Lung (tissue), 12 donors: Measurements from ENCODE around the gene TBX4. TPM values are rescaled to one million over a fixed set of nuclear protein-coding genes. Genes with fewer than 3 reads are reported as not detected.

ENCODE experiments used
- ATAC-seq: fragments of 200-7000 bp; cut with Tn5 transposase; one replicate; pipeline ENCODE4 v1.9.1; 2020; ENCODE audit warnings: moderate number of reproducible peaks; ENCODE audit not compliant: insufficient read depth, low FRiP score
- DNase-seq, 3 donors: peaks; one replicate each; pipeline ENCODE4 v3.0.0-alpha.2; 2013 to 2017
- H3K27ac ChIP-seq, 2 donors: one replicate each; pipeline ENCODE4 v1.5.1; 2013; ENCODE audit warnings: mild to moderate bottlenecking in 2 of 2, moderate library complexity in 2 of 2, control low read depth in 1 of 2, inconsistent platforms in 1 of 2, low read depth in 1 of 2, low read length in 1 of 2
- H3K27me3 ChIP-seq, 3 donors: one replicate each; pipeline ENCODE4 v1.5.1; 2013; ENCODE audit warnings: low read length in 2 of 3; ENCODE audit not compliant: control insufficient read depth in 3 of 3, insufficient read depth in 3 of 3
- H3K36me3 ChIP-seq, 4 donors: one replicate each; pipeline ENCODE4 v1.5.1; 2013; ENCODE audit warnings: low read length in 4 of 4, mild to moderate bottlenecking in 1 of 4, moderate library complexity in 1 of 4; ENCODE audit not compliant: control insufficient read depth in 4 of 4, insufficient read depth in 4 of 4
- H3K4me1 ChIP-seq, 5 donors: one replicate each; pipeline ENCODE4 v1.5.1; 2013; ENCODE audit warnings: low read length in 5 of 5, mild to moderate bottlenecking in 2 of 5, moderate library complexity in 1 of 5; ENCODE audit not compliant: control insufficient read depth in 5 of 5, insufficient read depth in 5 of 5
- H3K4me3 ChIP-seq: one replicate; pipeline ENCODE4 v1.5.1; 2013; ENCODE audit warnings: mild to moderate bottlenecking, control low read depth, moderate library complexity
- H3K9ac ChIP-seq, 2 donors: one replicate each; pipeline ENCODE4 v1.5.1; 2013; ENCODE audit warnings: low read length in 2 of 2, control low read depth in 1 of 2; ENCODE audit not compliant: insufficient read depth in 1 of 2
- H3K9me3 ChIP-seq, 4 donors: one replicate each; pipeline ENCODE4 v1.5.1; 2013; ENCODE audit warnings: low read length in 3 of 4, mild to moderate bottlenecking in 1 of 4, moderate library complexity in 1 of 4; ENCODE audit not compliant: control insufficient read depth in 4 of 4, insufficient read depth in 3 of 4
- WGBS, 2 donors: extraction: QIAGEN DNeasy Blood & Tissue Kit; methylation state at CpG; one replicate each; pipeline ENCODE4 v1.1.7; 2013; 5-methylcytosine and 5-hydroxymethylcytosine counted together
- polyA plus RNA-seq, 2 donors: library from polyadenylated mRNA; stranded (reverse); fragments of 200-250 nt; gene quantifications; one replicate each; pipeline ENCODE4 v1.2.1, GENCODE V29; 2013
- total RNA-seq, 2 donors: library from RNA; depleted of rRNA in 1 of 2; stranded (reverse); fragments of >200 nt in 1 of 2; gene quantifications; one replicate each; pipeline ENCODE4 v1.2.1, GENCODE V29; 2014 to 2021
- TF ChIP-seq, protein P1 (sequence below): IDR thresholded peaks from 2 replicates; pipeline ENCODE4 v1.5.1; 2012; ENCODE audit warnings: mild to moderate bottlenecking; ENCODE audit errors: control extremely low read depth, extremely low read depth
- donor health status: control.
- donor health status: control.
- donor health status: Bipolar disorder and iron deficiency.
- donor health status: healthy.
- donor health status: DM: yes; HTN: yes; CAD: no.

The TBX4 gene
- total and polyA plus RNA-seq, 4 donors, result 6.1 to 53.7 (median 22.0) TPM

DNA sequence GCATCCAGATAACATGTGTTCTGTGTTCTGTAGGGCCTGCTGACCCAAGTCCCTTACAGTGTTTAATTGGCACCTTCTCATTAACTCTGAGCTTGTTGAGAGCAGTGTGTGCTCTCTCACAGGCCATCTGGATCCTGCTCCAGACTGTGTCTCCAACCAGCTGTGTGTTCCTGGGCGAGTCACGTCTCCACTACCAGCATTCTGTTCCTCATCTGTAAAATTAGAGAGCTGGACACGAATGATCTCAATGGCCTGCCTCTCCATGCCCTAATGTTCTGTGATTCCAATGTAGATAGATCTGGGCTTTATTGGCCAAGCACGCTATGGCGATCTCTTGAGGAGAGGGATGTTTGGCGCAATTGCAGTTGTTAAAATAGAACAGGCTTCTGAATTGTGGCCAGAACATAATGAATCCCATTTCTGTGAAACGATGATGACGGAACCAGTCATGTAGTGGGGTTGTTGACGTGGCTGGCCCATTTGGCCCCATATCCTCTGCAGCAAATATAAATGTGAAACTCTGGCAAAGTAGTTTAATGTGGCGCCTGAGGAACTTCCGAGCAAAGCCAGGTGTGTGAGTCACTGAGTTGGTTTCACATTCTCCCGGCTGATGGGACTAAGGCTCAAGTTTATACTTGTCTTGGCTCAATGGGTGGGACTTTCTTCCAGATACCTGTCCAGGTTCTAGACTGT lies 22.2 kb downstream of the TBX4 start:
- 83% methylated on average over 12 of the region's 12 CpGs for WGBS, 2 donors
- Histone ChIP-seq H3K4me1 (peaks cover 0 to 45% (median 3%) of the 10 kb centered on the region in 5 donors), H3K4me3 (no peak overlapping the region), H3K27me3 (no peaks in the 10 kb centered on the region), H3K9ac (peak overlapping the region in 1 of 2 donors; percentile 20), H3K27ac (peak overlapping the region in 1 of 2 donors; percentile 55), H3K9me3 (no peaks in the 10 kb centered on the region), H3K36me3 (peaks cover 0 to 72% (median 35%) of the 10 kb centered on the region in 4 donors)
- ATAC-seq (no peak), DNase-seq (peak in 1 of 3 donors; percentile 4)
- TF ChIP-seq, protein P1, sequence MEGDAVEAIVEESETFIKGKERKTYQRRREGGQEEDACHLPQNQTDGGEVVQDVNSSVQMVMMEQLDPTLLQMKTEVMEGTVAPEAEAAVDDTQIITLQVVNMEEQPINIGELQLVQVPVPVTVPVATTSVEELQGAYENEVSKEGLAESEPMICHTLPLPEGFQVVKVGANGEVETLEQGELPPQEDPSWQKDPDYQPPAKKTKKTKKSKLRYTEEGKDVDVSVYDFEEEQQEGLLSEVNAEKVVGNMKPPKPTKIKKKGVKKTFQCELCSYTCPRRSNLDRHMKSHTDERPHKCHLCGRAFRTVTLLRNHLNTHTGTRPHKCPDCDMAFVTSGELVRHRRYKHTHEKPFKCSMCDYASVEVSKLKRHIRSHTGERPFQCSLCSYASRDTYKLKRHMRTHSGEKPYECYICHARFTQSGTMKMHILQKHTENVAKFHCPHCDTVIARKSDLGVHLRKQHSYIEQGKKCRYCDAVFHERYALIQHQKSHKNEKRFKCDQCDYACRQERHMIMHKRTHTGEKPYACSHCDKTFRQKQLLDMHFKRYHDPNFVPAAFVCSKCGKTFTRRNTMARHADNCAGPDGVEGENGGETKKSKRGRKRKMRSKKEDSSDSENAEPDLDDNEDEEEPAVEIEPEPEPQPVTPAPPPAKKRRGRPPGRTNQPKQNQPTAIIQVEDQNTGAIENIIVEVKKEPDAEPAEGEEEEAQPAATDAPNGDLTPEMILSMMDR, result no peak

DNA sequence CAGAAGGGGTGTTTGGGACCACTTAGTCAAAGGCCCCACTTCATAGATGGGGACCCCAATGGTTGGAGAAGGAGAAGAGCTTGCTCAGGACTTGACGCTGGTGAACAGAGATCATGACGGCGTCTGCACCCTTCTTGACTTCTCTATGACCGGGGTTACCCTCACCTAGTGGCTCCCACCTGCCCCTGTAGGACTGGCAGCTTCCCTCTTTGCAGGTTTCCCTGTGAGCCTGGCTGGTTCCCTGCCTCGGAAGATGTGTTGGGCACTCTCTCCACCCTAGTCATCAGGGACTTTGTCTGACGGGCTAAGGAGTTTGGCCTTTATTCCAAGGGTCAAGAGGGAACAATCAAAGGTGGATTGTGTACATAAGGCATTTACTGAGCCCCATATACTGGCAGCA lies 22.7 kb downstream of the TBX4 start:
- H3K9me3 ChIP-seq, result no peaks in the 10 kb centered on the region
- peak overlapping the region in 1 of 2 donors; percentile 4 for H3K27ac ChIP-seq
- DNase-seq (no peak), ATAC-seq (no peak)
- H3K27me3 ChIP-seq, result no peaks in the 10 kb centered on the region
- TF ChIP-seq, protein P1, result no peak
- no peak overlapping the region for H3K4me3 ChIP-seq
- H3K36me3 ChIP-seq, result peaks cover 0 to 71% (median 35%) of the 10 kb centered on the region in 4 donors
- WGBS, 2 donors, result 65 to 83% methylated on average over 6 of the region's 6 CpGs
- H3K4me1 ChIP-seq, result peaks cover 0 to 49% (median 3%) of the 10 kb centered on the region in 5 donors
- peak overlapping the region in 1 of 2 donors; percentile 20 for H3K9ac ChIP-seq

DNA sequence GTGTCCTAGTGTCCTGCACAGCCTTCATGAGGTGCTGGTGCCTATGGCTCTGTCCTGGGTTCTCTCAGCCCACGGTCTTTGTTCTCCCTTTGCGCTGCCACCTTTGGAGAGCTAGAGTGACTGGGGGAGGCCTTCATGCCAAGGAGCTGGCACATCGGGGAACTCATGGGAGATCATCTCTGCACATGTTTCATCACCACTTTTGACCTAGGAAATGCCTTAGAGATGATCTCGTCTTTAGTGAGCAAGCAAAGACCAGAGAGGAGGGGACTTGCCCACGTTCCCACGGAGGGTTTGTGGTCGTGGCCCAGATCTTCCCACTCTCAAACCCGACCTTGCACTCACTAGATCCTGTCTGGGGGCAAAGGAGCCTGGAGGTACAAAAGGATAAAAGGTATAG lies 23.5 kb downstream of the TBX4 start:
- TF ChIP-seq, protein P1, result no peak
- Histone ChIP-seq H3K27ac (peak overlapping the region in 1 of 2 donors; percentile 4), H3K4me1 (peaks cover 0 to 49% (median 3%) of the 10 kb centered on the region in 5 donors), H3K27me3 (no peaks in the 10 kb centered on the region), H3K9me3 (no peaks in the 10 kb centered on the region), H3K36me3 (peaks cover 0 to 73% (median 36%) of the 10 kb centered on the region in 4 donors), H3K4me3 (no peak overlapping the region), H3K9ac (no peak overlapping the region)
- DNase-seq (peak in 1 of 3 donors; percentile 11), ATAC-seq (no peak)
- 63 to 68% methylated on average over 8 of the region's 8 CpGs for WGBS, 2 donors
